IPS-18c (cell line): ENCODE data around the gene SPACA4.

Experiments
- H3K4me3 ChIP-seq: 2 replicates; pipeline ENCODE4 v1.7.0; 2013; ENCODE audit warnings: low read depth, mild to moderate bottlenecking, low read length, moderate library complexity; ENCODE audit not compliant: insufficient read depth
- H3K9me3 ChIP-seq: one replicate; pipeline ENCODE4 v1.6.1; 2013; ENCODE audit warnings: mild to moderate bottlenecking, low read length, moderate library complexity; ENCODE audit not compliant: control insufficient read depth, insufficient read depth

Gene SPACA4

DNA sequence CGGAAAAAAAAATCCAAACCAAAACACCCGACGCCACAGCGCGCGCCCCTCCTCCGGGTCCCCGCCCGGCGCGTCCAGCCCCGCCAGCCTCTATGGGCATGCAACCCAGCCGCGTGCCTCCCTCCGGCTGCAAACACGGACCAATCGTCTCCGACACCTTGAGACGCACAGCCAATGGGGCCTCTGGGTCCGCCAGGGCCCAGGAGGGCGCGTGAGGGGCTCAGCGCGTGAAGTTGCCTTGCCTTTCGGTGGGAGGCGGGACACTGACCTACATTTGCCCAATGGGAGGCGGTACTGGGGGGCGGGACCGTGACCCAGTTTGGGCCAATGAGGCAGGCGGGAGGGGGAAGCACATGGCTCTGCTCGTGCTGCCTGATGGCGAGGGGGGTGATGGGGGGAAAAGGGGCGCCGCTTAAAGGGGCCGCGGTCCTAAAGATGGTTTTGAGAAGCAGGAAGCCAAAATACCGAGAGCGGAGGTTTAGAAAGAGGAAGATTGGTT lies 31.0 kb downstream of the SPACA4 start:
- H3K9me3 ChIP-seq = no peaks in the 10 kb centered on the region
- peak overlapping the region; percentile 85 for H3K4me3 ChIP-seq

DNA sequence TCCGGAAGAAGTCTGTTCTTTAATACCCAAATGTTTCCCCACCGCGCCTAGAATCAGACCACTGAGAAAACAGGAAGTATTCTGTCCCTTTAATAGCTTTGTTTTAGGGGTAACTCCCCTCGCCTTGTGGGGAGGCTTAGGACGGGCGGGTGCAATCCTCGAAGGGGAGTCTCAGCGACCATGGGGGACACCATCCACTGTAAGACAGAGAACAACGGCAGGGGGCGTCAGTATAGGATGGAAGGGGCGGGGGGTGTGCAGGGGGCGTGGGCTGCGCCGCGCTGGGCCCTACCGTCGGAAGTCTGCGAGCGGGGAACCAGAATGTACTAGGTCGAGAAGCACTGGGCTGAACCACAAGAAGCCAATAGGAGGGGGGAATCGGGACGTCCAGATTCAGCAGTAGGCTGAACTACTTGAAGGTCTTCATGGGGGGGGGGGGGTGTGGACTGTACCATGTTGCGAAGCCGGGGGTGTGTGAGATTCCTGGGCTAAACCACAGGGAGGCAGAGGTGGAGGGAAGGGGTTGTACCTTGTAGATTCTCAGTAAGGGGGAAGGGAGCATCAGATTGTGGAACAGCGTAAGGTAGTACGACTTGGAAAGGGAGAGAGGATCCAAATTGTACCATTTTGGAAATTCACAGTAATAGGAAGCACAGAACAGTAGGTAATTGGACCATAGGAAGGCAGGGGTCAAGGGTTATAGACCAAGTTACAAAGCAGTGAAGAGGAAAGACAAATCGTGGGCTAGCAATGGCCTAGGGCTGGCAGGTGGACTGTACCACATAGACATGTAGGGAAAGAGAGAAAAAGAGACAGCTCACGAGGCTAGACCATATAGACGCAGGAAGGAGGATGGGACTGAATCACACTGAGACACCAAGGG lies 31.6 kb downstream of the SPACA4 start:
- H3K4me3 ChIP-seq = peak overlapping the region; percentile 55
- H3K9me3 ChIP-seq = no peaks in the 10 kb centered on the region

DNA sequence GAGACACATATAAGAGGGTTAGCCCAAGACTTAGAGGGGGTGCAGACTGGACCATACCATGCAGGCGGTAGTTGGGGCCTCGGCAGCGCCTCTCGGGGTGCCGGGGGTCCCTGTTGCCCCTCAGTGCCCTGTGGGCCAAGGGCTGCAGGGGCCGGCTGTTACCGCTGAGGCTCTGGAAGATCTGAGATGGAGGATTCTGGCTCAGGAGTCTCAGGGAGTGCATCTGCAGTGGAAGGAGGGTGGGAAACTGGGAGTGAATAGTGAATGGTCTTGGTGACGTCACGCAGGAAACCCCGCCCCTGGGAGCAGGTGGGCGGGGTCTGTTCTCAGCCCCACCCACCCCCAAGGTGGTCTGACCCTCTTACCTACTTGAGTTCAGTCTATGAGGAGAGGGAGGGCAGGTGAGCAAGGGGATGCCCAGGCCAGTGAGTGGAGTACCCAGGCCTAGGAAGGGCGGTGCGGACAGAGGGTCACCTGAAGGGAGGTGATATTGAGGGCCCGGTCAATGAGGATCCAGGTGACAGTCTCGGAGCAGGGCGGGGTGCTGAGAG lies 32.4 kb downstream of the SPACA4 start:
- Histone ChIP-seq H3K4me3 (peak overlapping the region; percentile 48; the same call in 1 of the 2 replicates), H3K9me3 (no peaks in the 10 kb centered on the region)

DNA sequence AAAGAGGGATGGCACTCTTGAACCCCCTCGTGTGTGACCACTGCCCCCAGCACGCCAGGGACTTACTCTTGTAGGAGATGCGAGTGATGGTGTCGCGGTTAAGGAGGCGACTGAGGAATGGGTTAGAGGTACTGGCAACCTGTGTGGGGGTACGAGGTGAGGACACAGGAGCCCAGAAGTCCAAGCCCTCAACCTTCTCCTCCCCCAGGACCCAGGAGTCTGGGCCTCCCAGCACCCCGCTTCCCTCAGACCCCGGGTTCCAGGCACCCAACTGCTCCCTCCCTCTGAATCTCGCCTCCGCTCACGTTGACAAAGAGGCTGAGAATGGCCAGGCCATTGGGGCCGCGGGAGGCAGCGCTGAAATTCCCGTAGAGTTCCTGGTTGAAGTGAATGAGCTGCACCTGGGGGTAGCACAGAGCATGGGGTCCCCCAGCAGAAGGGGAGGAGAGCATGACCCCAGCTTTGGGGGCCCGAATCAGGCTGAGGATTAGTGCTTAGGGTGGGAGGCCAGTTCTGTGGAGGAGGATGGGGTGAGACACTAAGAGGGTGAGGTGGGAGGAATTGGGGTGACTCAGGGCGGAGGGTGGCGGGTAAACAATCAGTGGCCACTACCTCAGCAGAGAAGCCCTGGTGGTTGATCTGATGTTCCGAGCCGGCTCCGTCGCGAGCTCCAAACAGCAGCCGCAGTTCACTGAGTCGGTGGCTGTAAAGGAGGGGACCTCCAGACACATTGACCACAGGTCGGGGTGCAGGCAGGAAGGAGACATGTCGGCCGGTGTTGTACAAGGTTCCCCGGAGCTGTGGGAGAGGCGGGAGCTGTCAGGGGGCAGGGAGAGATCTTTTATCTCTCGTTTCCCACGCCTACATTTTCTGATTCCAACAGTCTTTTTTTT lies 33.2 kb downstream of the SPACA4 start:
- H3K4me3 ChIP-seq = no peak overlapping the region
- no peaks in the 10 kb centered on the region for H3K9me3 ChIP-seq

DNA sequence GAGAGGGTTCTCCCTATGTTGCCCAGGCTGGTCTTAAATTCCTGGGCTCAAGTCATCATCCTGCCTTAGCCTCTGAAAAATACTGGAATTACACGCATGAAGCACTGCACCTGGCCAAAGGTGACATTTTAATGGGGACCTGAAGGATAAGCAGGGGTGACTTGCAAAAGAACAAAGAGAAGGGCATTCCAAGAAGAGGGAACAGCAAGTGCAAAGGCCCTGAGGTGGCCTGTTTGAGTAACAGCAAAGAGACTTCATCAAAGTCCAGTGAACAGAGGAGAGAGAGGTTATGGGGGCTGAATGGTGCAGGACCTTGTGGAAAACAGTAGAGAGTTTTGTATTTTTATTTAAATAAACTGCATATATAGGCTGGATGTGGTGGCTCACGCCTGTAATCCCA lies 35.3 kb downstream of the SPACA4 start:
- H3K4me3 ChIP-seq = no peak overlapping the region
- no peaks in the 10 kb centered on the region for H3K9me3 ChIP-seq

DNA sequence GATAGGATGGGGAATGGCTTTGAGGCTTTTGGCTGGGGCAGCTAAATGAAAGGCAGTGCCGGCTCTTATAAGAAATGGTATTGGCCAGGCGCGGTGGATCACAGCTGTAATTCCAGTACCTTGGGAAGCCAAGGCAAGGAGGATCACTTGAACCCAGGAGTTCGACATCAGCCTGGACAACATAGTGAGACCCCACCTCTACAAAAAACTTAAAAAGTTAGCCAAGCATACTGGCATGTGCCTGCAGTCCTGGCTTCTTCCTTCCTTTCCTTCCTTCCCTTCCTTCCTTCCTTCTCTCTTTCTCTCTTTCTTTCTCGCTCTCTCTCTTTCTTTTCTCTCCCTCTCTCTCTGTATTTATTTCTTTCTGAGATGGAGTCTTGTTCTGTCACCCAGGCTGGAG lies 36.3 kb downstream of the SPACA4 start:
- Histone ChIP-seq H3K9me3 (no peaks in the 10 kb centered on the region), H3K4me3 (no peak overlapping the region)

DNA sequence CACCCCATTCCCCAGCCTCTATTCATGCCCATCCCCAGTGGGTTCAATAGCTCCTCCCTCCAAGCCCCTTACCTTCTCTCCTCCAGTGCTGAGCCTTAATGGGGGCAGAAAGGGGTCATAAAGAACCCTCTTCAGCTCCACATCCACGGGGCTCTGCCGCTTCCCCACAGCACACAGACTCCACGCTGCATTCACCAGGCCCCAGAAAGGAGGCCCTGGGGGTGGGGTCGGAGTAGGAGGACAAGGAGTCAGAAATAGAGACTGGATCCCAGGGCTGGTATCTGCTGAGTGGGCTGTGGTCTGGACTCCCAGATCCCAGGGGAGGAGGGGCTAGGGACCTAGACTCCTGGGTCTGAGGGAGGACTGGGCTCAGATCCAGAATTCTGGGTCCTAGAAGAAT lies 37.8 kb downstream of the SPACA4 start:
- Histone ChIP-seq H3K4me3 (peak overlapping the region; percentile 84), H3K9me3 (no peaks in the 10 kb centered on the region)

DNA sequence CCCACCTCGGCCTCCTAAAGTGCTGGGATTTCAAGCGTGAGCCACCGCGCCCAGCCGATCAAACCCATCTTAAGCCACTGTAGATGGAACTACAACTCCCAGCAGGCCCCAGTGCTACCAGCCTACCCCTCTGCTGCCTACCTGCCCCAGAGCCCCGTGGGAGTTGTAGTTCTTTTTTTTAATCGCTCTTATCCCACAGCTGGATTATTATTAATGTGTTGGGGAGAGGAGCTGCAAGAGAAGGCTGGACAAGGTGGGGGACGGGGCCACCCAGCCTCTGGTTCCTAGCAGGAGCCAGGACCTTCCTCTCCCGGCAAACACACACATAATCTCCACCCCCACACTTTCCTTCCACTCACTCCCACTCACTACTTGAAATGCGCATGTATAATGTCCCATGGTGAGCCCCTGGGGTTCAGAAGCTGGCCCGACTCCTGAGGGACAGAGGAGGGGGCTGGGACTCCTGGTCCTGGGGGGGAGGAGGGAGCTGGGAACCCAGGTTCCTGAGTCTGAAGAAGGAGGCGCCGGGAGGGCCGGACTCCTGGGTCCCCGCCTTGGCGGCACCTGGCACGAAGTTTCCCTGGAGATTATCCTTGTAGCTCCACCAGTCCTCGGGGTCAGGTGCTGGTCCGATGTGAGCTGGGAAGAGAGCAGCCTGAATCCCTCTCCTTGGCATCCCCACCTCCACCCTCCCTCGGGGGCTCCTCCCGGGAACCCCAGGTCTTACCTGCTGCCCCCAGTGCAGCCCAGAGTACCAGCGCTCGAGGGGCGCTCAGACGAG lies 38.5 kb downstream of the SPACA4 start:
- Histone ChIP-seq H3K9me3 (no peaks in the 10 kb centered on the region), H3K4me3 (peak overlapping the region; percentile 84)

DNA sequence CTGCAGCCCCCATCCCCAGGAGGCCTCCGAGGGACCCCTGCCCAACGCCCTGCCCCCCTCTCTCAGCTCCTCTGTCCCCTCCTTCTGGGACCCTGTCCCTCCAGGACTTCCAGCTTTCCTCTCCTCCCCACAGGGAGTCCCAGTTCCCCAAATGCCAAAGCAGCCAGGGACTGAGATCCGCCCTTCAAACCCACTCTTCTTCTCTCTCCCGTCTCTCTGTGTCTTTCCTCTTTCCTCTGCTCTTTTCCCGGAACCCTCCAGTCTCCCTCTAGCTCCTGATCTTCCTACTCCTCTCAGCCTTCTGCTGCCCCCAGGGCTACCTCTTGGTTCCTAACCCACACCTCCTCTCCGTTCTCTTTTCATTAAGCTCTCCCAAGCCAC lies 39.1 kb downstream of the SPACA4 start:
- Histone ChIP-seq H3K4me3 (peak overlapping the region; percentile 84), H3K9me3 (no peaks in the 10 kb centered on the region)

DNA sequence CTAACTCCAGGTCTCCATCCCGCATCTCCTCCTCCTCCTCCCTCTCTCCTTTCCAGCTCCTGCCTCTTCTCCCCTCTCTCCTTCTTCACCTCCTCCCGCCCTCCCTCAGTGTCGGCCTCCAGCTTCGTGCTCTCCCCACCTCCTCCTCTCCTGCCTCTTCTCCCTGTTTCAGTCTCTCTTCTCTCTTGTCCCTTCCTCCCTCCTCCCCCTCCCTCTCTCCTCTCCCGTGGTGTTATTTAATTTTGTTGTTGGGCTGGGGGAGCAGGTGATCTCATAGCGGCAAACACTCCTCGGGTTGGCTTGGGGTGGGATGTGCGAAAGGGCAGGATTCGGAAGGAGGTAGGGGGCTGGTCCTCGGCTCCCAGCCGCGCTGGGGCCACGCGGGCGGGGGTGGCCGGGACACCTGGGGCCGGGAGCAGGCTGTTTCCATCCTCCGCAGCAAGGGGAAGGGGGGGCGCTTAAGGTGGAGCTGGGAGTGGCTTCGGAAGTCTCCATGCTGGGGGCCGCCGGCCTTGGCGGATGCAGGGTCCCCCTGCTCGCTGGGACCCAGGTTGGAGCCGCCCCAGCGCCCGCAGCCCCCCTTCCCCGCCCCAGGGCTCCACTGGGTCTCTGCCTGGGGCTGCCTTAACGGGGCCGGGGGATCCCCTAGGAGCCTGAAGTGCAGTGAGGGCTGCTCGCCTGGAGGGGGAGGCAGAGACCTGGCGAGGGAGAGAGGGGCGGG lies 39.6 kb downstream of the SPACA4 start, which contains the start of gene CA11:
Gene CA11, minus strand, starts transcription at position 187 of the 721 bp plus-strand sequence. CDS start 555 bp downstream, outside the sequence.
- Histone ChIP-seq H3K9me3 (no peaks in the 10 kb centered on the region), H3K4me3 (peak within 1 kb of the TSS; percentile 84)

DNA sequence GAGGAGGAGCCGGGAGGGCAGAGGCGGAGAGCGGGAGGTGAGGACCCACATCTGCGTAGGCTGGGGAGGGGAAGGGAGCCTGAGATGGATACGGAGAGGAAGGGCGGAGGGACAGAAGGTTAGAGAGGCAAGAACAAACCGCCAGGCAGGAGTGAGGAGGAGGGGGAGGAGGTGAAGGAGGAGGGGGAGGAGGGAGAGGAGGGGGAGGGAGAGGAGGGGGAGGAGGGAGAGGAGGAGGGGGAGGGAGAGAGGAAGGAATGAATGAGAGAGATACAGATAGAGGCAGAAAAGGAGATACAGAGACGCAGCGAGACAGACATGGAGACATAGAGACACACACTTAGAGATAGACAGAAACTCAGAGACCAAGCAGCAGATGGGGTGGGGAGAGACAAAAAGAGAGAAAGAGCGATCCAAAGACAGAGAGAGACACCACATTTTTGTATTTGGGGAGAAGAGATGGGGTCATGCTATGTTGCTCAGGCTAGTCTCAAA lies 40.2 kb downstream of the SPACA4 start:
- Histone ChIP-seq H3K9me3 (no peaks in the 10 kb centered on the region), H3K4me3 (peak overlapping the region; percentile 84; the same call in 1 of the 2 replicates)

DNA sequence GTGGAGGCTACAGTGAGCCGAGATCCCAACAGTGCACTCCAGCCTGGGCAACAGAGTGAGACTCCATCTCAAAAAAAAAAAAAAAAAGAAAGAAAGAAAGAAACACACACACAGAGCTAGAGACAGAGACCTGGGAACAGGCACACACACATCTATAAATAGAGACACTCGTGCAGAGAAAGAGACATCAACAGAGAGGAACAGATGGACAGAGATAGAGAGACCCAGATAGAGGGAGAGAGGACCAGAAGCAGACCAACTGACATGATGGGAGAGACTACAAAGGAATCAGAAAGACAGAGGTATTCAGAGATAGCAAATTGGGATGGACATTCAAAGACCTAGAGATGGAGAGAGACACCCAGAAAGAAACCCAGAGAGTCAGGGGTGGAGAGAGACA lies 41.6 kb downstream of the SPACA4 start:
- Histone ChIP-seq H3K4me3 (no peak overlapping the region), H3K9me3 (no peaks in the 10 kb centered on the region)

DNA sequence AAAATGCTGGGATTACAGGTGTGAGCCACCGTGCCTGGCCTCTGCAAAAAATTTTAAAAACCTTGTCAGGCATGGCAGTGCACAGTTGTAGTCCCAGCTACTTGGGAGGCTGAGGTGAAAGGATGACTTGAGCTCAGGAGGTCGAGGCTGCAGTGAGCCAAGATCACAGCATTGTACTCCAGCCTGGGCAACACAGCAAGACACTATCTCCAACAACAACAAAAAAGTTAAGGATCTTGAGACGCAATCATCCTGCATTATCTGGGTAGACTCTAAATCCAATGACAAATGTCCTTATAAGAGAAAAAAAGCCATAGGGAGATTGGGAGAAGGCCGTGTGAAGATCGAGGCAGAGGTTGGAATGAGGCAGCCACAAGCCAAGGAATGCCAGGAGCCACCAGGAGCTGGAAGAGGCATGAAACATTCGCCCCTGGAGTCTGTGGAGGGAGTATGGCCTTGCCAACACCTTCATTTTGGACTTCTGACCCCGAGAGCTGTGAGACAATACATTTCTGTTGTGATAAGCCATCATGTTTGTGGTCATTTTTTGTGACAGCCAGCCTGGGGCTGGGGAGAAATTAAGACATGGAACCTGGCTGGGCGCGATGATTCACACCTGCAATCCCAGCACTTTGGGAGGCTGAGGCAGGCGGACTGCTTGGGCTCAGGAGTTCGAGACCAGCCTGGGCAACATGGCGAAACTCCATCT lies 44.6 kb downstream of the SPACA4 start:
- H3K4me3 ChIP-seq = no peak overlapping the region
- H3K9me3 ChIP-seq = no peaks in the 10 kb centered on the region

DNA sequence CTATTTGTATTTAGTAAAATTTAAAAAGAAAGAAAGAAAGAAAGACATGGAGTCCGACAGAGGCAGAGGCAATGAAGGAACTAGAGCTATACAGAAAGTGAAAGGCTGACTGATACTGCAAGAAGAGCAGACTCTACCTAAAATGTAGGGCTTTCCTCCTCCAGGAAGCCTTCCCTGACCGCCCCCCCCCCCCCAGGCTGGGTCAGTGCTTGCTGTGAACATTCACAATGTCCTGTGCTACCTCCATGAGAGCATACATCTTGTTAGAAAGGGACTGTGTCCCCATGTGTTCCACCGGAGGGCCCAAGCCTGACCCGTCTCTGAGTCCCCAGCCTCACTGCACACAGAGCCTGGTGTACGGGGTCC lies 45.1 kb downstream of the SPACA4 start:
- no peaks in the 10 kb centered on the region for H3K9me3 ChIP-seq
- no peak overlapping the region for H3K4me3 ChIP-seq

DNA sequence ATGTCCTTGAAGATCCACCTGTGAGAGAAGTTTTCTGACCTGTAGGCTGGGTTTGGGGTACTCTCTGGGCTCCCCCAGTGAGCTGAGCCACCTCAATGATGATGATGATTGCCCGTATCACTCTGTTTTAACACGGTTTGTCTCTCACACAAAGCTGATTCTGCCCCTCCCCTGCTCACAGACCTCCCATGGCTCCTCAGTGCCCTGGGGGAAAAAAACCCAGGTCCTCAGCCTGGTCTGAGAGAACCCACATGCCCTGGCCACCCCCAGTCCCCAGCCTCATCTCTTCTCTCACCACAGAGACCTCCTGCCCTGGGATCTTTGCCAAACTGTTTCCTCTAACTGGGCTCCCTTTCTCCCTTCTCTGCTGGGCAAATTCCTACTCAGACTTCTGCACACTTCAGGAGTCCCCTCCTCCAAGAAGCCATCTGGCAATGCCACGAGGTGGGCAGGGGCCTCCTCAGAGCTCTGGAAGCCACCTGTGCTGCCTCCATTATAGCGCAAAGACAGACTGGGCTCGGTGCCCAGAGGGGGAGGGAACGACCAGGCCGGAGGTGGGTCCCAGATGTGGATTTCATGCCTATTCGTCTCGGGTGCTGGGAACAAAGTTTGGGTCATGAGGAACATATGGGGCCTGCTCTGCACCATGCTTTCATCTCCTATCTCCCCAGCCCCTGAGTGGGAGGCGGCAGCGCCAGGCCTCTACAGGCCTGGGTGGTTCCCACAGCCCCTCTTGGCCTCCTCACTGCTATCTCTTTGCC lies 47.9 kb downstream of the SPACA4 start:
- no peak overlapping the region for H3K4me3 ChIP-seq

More for the DNA sequence above, 47.9 kb downstream of the SPACA4 start:
- no peaks in the 10 kb centered on the region for H3K9me3 ChIP-seq
